ENCODE data around the gene MAP3K7. TPM values are rescaled to one million over a fixed set of nuclear protein-coding genes. Genes with fewer than 3 reads are reported as not detected.

Gene MAP3K7
- total RNA-seq, 1 donor from 2014 or later, result 22.6 TPM

- peaks cover 18% of the 10 kb centered on the region for H3K27me3 ChIP-seq (ENCODE audit: control insufficient read depth, insufficient read depth, low read length)
- TF ChIP-seq CTCF (IDR thresholded peaks at IDR 0.05; ENCODE audit: insufficient read depth, low read length, poor library complexity, severe bottlenecking), result no peak
- H3K4me3 ChIP-seq (ENCODE audit: low read depth, low read length), result peak overlapping the region; percentile 52
- H3K36me3 ChIP-seq (ENCODE audit: control insufficient read depth, insufficient read depth, low read length), result no peaks in the 10 kb centered on the region
- no peak for DNase-seq (ENCODE audit: low read depth)
Measured at GRCh38 chr6:90611543-90612312, 24.9 kb upstream of the MAP3K7 start.

GRCh38 chr6:90610751-90611542 is 24.1 kb upstream of the MAP3K7 start:
- Histone ChIP-seq H3K36me3 (ENCODE audit: control insufficient read depth, insufficient read depth, low read length) (no peaks in the 10 kb centered on the region), H3K4me3 (ENCODE audit: low read depth, low read length) (peak overlapping the region; percentile 52), H3K27me3 (ENCODE audit: control insufficient read depth, insufficient read depth, low read length) (peaks cover 18% of the 10 kb centered on the region)
- DNase-seq (ENCODE audit: low read depth), result no peak
- no peak for TF ChIP-seq CTCF (IDR thresholded peaks at IDR 0.05; ENCODE audit: insufficient read depth, low read length, poor library complexity, severe bottlenecking)

DNA sequence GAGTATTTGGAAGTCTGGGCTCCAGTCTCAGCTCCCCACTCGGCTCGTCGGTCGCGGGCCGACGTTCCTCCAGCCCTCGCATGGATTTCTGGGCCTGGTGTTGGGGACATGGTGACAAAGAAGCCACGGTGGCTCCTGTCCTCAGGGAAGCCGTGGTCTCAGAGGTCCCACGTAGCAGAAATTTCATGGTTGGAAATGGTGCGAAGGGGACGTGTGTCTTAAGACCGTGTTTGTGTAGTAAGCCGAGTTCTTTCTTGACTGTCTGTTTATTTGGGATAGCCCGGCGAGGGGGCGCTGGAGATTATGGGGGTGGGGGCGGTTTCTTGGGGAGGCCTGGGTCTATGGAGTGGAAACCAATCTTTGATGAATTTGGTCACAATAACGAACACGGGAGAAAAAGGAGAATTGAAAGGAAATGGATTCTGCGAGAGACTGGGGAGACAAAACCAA is 23.5 kb upstream of the MAP3K7 start:
- peak overlapping the region; percentile 52 for H3K4me3 ChIP-seq (ENCODE audit: low read depth, low read length)
- H3K27me3 ChIP-seq (ENCODE audit: control insufficient read depth, insufficient read depth, low read length), result peaks cover 16% of the 10 kb centered on the region
- no peak for DNase-seq (ENCODE audit: low read depth)
- no peak for TF ChIP-seq CTCF (IDR thresholded peaks at IDR 0.05; ENCODE audit: insufficient read depth, low read length, poor library complexity, severe bottlenecking)
- no peaks in the 10 kb centered on the region for H3K36me3 ChIP-seq (ENCODE audit: control insufficient read depth, insufficient read depth, low read length)

DNA sequence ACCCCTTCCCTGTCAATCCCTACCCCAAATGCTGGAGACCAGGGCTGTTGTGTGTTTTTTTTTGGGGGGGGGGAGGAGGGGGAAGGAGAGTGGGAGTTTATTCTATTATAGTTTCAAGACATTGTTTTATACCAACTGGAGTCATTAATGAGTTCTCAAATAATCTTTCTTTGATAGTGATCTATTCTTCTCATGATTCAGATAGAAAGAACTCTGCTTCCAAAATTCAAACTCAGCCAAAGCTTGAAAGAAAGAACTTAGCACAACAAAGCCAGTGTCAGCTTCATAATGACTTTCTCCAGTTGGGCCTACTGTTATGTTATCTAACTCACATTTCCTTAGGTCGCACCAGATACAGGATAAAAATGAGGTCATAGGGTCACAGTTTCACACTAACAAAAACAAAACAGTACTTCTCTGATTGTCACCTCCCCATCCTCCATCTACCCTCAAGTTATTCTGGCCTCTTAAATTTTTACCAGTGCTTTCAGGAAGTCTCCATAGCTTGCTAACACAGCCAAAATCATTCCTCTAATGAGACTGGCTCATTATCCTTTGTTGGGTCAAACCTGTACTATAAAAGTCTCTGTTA is 19.0 kb upstream of the MAP3K7 start:
- Histone ChIP-seq H3K4me3 (ENCODE audit: low read depth, low read length) (no peak overlapping the region), H3K27me3 (ENCODE audit: control insufficient read depth, insufficient read depth, low read length) (peaks cover 5% of the 10 kb centered on the region), H3K36me3 (ENCODE audit: control insufficient read depth, insufficient read depth, low read length) (no peaks in the 10 kb centered on the region)
- DNase-seq (ENCODE audit: low read depth), result no peak
- no peak for TF ChIP-seq CTCF (IDR thresholded peaks at IDR 0.05; ENCODE audit: insufficient read depth, low read length, poor library complexity, severe bottlenecking)

- Histone ChIP-seq H3K36me3 (ENCODE audit: control insufficient read depth, insufficient read depth, low read length) (no peaks in the 10 kb centered on the region), H3K27me3 (ENCODE audit: control insufficient read depth, insufficient read depth, low read length) (peaks cover 5% of the 10 kb centered on the region), H3K4me3 (ENCODE audit: low read depth, low read length) (no peak overlapping the region)
- no peak for TF ChIP-seq CTCF (IDR thresholded peaks at IDR 0.05; ENCODE audit: insufficient read depth, low read length, poor library complexity, severe bottlenecking)
- no peak for DNase-seq (ENCODE audit: low read depth)
Measured at GRCh38 chr6:90604546-90604945, 17.7 kb upstream of the MAP3K7 start.
